DOHH2 (cell line): Measurements from ENCODE around the gene SLC9A9.

Experiments used
- CTCF ChIP-seq: fragments of 200-600 bp; sonication (generic); IDR thresholded peaks from one replicate; pipeline ENCODE4 v1.5.1; 2014; ENCODE audit warnings: antibody characterized with exemption, mild to moderate bottlenecking, low read depth, low read length; ENCODE audit not compliant: poor library complexity, severe bottlenecking
- EZH2phosphoT487 ChIP-seq: fragments of 200-600 bp; sonication (generic); IDR thresholded peaks from 2 replicates; pipeline ENCODE4 v1.6.1; 2017; ENCODE audit warnings: borderline replicate concordance, mild to moderate bottlenecking, antibody characterized with exemption, low read length, moderate library complexity, mixed read lengths

GRCh38 chr3:143619231-143619630 lies 229.0 kb downstream of the SLC9A9 start:
- TF ChIP-seq CTCF (no peak), EZH2phosphoT487 (no peak)
